Mesodermal cell (in vitro differentiated cells): ENCODE measurements around the gene ZNF791.
"Not testable (repeated sequence)": the region's sequence is repeated elsewhere in the genome, so short reads cannot be mapped to it uniquely, and the experiment has no call there.

Experiments
- H3K27ac ChIP-seq: 2 replicates; pipeline ENCODE4 v1.7.0; 2013; ENCODE audit warnings: mild to moderate bottlenecking, low read depth, low read length, moderate library complexity; ENCODE audit not compliant: severe bottlenecking
- H3K36me3 ChIP-seq: 2 replicates; pipeline ENCODE4 v1.7.1; 2013; ENCODE audit warnings: mild to moderate bottlenecking, low read length, moderate library complexity; ENCODE audit not compliant: control insufficient read depth, insufficient read depth
- H3K4me1 ChIP-seq: one replicate; pipeline ENCODE4 v1.7.1; 2013; ENCODE audit warnings: mild to moderate bottlenecking, low read length; ENCODE audit not compliant: insufficient read depth, control insufficient read depth, poor library complexity, severe bottlenecking
- H3K4me3 ChIP-seq: 2 replicates; pipeline ENCODE4 v1.7.0; 2013; ENCODE audit warnings: low read length, control low read depth, mild to moderate bottlenecking; ENCODE audit not compliant: insufficient read depth, poor library complexity, severe bottlenecking; ENCODE audit errors: extremely low read depth
- H3K9me3 ChIP-seq: 2 replicates; pipeline ENCODE4 v1.7.1; 2013; ENCODE audit warnings: mild to moderate bottlenecking, low read length, moderate library complexity; ENCODE audit not compliant: control insufficient read depth
- WGBS, 2 experiments: methylation state at CpG; one replicate each; pipeline ENCODE4 v1.1.5; 2013; ENCODE audit warnings: missing lambda C conversion rate in 2 of 2; ENCODE audit not compliant: insufficient coverage in 2 of 2; 5-methylcytosine and 5-hydroxymethylcytosine counted together

The ZNF791 gene

GRCh38 chr19:12678039-12678438 is 67.3 kb downstream of the ZNF791 start:
- H3K9me3 ChIP-seq, H3K4me3 ChIP-seq, H3K27ac ChIP-seq, H3K4me1 ChIP-seq: not testable (repeated sequence)
- peaks cover 58% of the 10 kb centered on the region for H3K36me3 ChIP-seq
- 92 to 96% methylated on average over 4 of the region's 5 CpGs for whole genome bisulfite sequencing, 2 experiments

- Histone ChIP-seq H3K4me1 (no peaks in the 10 kb centered on the region), H3K27ac (no peak overlapping the region), H3K9me3 (no peaks in the 10 kb centered on the region), H3K4me3 (peak overlapping the region; percentile 85), H3K36me3 (peaks cover 46% of the 10 kb centered on the region)
- WGBS, 2 experiments: 94 to 95% methylated on average over 9 of the region's 9 CpGs
Observed at GRCh38 chr19:12680034-12680433, 69.3 kb downstream of the ZNF791 start.

GRCh38 chr19:12681074-12681987 is 70.6 kb downstream of the ZNF791 start, which contains the start of gene DHPS:
Gene DHPS, minus strand, starts transcription at chr19:12681880. Its CDS starts 114 bp downstream, at chr19:12681766.
- peak within 1 kb of the TSS; percentile 99 for H3K27ac ChIP-seq
- no peaks in the 10 kb centered on the region for H3K4me1 ChIP-seq
- peak within 1 kb of the TSS; percentile 85 for H3K4me3 ChIP-seq
- peaks cover 33% of the 10 kb centered on the region for H3K36me3 ChIP-seq
- 0 to 1% methylated on average over 38 to 66 of the region's 68 CpGs for WGBS, 2 experiments
- no peaks in the 10 kb centered on the region for H3K9me3 ChIP-seq
